Aorta (tissue), 5 donors: ENCODE measurements around the gene KNCN. TPM values are rescaled to one million over a fixed set of nuclear protein-coding genes. Genes with fewer than 3 reads are reported as not detected.
A peak's percentile ranks its signal among the peaks of the same experiment; 100 is the strongest.

Experiments
- ATAC-seq: fragments of 200-7000 bp; cut with Tn5 transposase; one replicate; pipeline ENCODE4 v1.9.1; 2022; ENCODE audit warnings: moderate library complexity; ENCODE audit not compliant: low FRiP score
- DNase-seq, 2 donors: peaks; one replicate each; pipeline ENCODE4 v3.0.0-alpha.2; 2020
- H3K27ac ChIP-seq, 2 donors: one replicate each; pipeline ENCODE4 v1.5.1; 2013; ENCODE audit warnings: low read length in 2 of 2, mild to moderate bottlenecking in 2 of 2, moderate library complexity in 2 of 2, control low read depth in 1 of 2, inconsistent platforms in 1 of 2, low read depth in 1 of 2
- H3K27me3 ChIP-seq, 2 donors: one replicate each; pipeline ENCODE4 v1.6.1; 2013; ENCODE audit warnings: control low read depth in 1 of 2, low read length in 1 of 2, mild to moderate bottlenecking in 1 of 2, moderate library complexity in 1 of 2; ENCODE audit not compliant: insufficient read depth in 2 of 2, control insufficient read depth in 1 of 2
- H3K36me3 ChIP-seq, 2 donors: one replicate each; pipeline ENCODE4 v1.6.1; 2013; ENCODE audit warnings: control low read depth in 1 of 2, low read length in 1 of 2, mild to moderate bottlenecking in 1 of 2; ENCODE audit not compliant: insufficient read depth in 2 of 2, control insufficient read depth in 1 of 2
- H3K4me1 ChIP-seq, 2 donors: one replicate each; pipeline ENCODE4 v1.6.1; 2013; ENCODE audit warnings: low read length in 2 of 2, control low read depth in 1 of 2, mild to moderate bottlenecking in 1 of 2, moderate library complexity in 1 of 2; ENCODE audit not compliant: insufficient read depth in 2 of 2, control insufficient read depth in 1 of 2
- H3K4me3 ChIP-seq, 2 donors: one replicate each; pipeline ENCODE4 v1.5.1; 2013; ENCODE audit warnings: low read length in 2 of 2, control low read depth in 1 of 2, mild to moderate bottlenecking in 1 of 2
- H3K9me3 ChIP-seq: one replicate; pipeline ENCODE4 v1.6.1; 2013; ENCODE audit warnings: mild to moderate bottlenecking, low read length; ENCODE audit not compliant: control insufficient read depth
- WGBS, 2 donors: extraction: QIAGEN DNeasy Blood & Tissue Kit; methylation state at CpG; one replicate each; pipeline ENCODE4 v1.1.7; 2013; 5-methylcytosine and 5-hydroxymethylcytosine counted together
- intact Hi-C, 2 donors: fragments of 100-400 bp; cut with DNase I; formaldehyde crosslinking; loops; one replicate each; pipeline versions ENCODE4 v1.14.2 to v1.15.0; 2022
- polyA plus RNA-seq, 2 donors: library from polyadenylated mRNA; stranded (reverse); fragments of 200-250 nt; gene quantifications; one replicate each; pipeline ENCODE4 v1.2.3, GENCODE V29; 2013
- total RNA-seq, 2 donors: library from RNA; stranded (reverse); fragmentation: NEBNext Ultra II Directional; extraction: Animal tissue kit (Norgen Biotek cat#: 25700); gene quantifications; one replicate each; pipeline ENCODE4 v1.2.1, GENCODE V29; 2021
- donor health status: healthy with polysubstance abuse.
- donor health status: Bipolar disorder and iron deficiency.
- donor health status: DM: no; HTN: no; CAD: no.
- donor health status: DM: no; HTN: no; CAD: no.
- donor health status: DM: yes; HTN: yes; CAD: no.

Gene KNCN
- total and polyA plus RNA-seq, 4 donors = 0.15 TPM; not detected in 3

GRCh38 chr1:46575300-46575699 is 23.9 kb upstream of the KNCN start:
- H3K9me3 ChIP-seq = no peaks in the 10 kb centered on the region
- ATAC-seq (no peak), DNase-seq (no peak)
- H3K27ac ChIP-seq = no peak overlapping the region
- no peaks in the 10 kb centered on the region for H3K4me1 ChIP-seq
- no peak overlapping the region for H3K4me3 ChIP-seq
- H3K27me3 ChIP-seq = no peaks in the 10 kb centered on the region
- intact Hi-C loops = no loop called here
- H3K36me3 ChIP-seq = peaks cover 0 to 3% of the 10 kb centered on the region in 2 donors
- WGBS, 2 donors = 80 to 82% methylated on average over 12 of the region's 12 CpGs

GRCh38 chr1:46571691-46572225 is 20.3 kb upstream of the KNCN start:
- Histone ChIP-seq H3K36me3 (peaks cover 3 to 4% of the 10 kb centered on the region in 2 donors), H3K4me1 (no peaks in the 10 kb centered on the region), H3K9me3 (no peaks in the 10 kb centered on the region), H3K4me3 (no peak overlapping the region), H3K27me3 (no peaks in the 10 kb centered on the region), H3K27ac (no peak overlapping the region)
- intact Hi-C loops = no loop called here
- ATAC-seq = no peak
- 93 to 94% methylated on average over 6 of the region's 6 CpGs for WGBS, 2 donors
- no peak for DNase-seq

DNA sequence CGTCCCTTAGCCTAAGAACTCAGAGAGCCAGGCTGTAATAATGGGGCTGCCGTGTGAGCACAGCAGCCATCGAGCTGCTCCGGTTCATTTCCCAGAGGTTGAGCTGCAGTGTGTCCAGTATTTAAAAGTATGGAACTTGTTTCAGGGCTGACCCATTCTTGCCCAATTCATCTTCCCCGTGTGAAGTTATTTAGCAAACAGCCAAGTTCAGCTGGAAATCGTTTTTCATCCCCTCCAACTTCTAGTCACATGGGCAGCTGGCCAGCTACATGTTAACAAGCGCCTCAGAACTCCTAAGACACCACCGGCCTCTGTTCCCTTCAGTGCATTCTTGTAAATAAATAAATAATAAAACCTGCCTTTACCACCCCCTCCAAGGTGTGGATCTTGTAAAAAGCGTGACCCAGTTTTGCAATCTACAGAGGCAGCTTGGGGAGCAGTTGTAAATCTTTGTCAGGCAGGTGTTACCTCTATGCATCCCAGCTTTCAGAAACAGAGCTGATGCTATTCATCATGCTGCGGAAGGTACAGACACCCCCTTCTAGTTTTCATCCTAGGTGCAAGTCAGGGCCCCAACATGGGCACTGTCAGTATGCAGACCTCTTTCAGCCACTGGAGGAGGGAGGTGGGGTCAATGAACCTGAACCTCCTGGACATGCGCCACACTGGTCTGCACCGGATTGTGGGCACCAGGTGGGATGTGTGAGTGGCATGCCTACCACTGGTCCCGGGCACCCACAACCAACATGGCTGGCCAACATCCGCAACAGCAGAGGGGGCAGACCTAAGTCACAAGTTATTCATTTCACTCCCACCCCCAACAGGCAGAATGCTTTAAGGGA is 18.7 kb upstream of the KNCN start:
- intact Hi-C loops = no loop called here
- no peaks in the 10 kb centered on the region for H3K9me3 ChIP-seq
- H3K27ac ChIP-seq = no peak overlapping the region
- no peak for ATAC-seq
- H3K36me3 ChIP-seq = peaks cover 3 to 6% of the 10 kb centered on the region in 2 donors
- WGBS, 2 donors = 63 to 67% methylated on average over 14 of the region's 14 CpGs
- DNase-seq = no peak
- H3K4me3 ChIP-seq = no peak overlapping the region
- H3K4me1 ChIP-seq = no peaks in the 10 kb centered on the region
- H3K27me3 ChIP-seq = no peaks in the 10 kb centered on the region

DNA sequence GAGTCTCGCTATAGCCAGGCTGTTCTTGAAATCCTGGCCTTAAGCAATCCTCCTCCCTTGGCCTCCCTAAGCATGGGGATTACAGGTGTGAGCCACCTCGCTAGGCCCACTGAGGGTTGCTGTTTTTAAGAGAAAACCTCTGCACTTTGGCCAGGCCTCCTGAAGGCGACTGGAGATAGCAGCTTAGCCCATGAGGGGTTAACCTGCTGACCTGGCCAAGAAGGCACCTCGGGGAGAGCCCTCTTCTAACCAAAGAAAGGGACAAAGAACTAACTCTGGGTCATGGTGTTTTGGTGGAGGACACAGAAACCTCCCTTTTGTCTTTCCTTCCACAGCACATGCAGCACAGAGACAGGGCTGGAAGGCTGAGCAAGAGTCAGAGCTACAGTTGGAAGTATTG is 17.7 kb upstream of the KNCN start:
- Histone ChIP-seq H3K36me3 (peaks cover 3 to 10% of the 10 kb centered on the region in 2 donors), H3K27ac (no peak overlapping the region), H3K4me1 (no peaks in the 10 kb centered on the region), H3K4me3 (no peak overlapping the region), H3K9me3 (no peaks in the 10 kb centered on the region), H3K27me3 (no peaks in the 10 kb centered on the region)
- 77% methylated on average over 4 of the region's 4 CpGs for WGBS, 2 donors
- intact Hi-C loops = no loop called here
- ATAC-seq (no peak), DNase-seq (no peak)

- intact Hi-C loops = no loop called here
- no peaks in the 10 kb centered on the region for H3K9me3 ChIP-seq
- no peak for ATAC-seq
Measured at GRCh38 chr1:46568461-46568891, 17.0 kb upstream of the KNCN start.

DNA sequence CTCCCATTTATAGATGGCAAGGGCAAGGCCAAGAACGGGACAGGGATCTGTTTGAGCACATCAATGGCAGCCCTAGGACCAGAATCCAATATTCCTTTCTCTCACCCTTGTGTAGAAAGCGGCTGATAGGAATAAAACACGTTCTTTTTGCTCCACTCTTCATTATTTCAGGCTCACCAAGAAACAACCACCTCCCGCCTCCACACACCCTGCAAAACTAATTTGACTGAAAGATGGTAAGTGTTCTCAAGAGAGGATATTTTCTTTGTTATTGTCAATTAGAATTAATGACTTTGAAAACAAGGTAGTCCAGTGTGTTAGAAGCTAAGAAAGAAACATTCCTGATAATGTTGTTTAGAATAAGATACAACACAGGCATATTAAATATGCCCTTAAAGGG is 11.9 kb upstream of the KNCN start:
- H3K4me3 ChIP-seq = no peak overlapping the region
- no peak overlapping the region for H3K27ac ChIP-seq
- intact Hi-C loops = no loop called here
- no peaks in the 10 kb centered on the region for H3K27me3 ChIP-seq
- DNase-seq (peak in 1 of 2 donors; percentile 3), ATAC-seq (no peak)
- no peaks in the 10 kb centered on the region for H3K4me1 ChIP-seq
- WGBS, 2 donors = 86 to 91% methylated on average over 4 of the region's 4 CpGs
- H3K9me3 ChIP-seq = no peaks in the 10 kb centered on the region
- H3K36me3 ChIP-seq = peaks cover 3 to 16% of the 10 kb centered on the region in 2 donors

More at GRCh38 chr1:46568461-46568891, 17.0 kb upstream of the KNCN start:
- no peak for DNase-seq
- no peak overlapping the region for H3K4me3 ChIP-seq
- peaks cover 3 to 10% of the 10 kb centered on the region in 2 donors for H3K36me3 ChIP-seq
- H3K27me3 ChIP-seq = no peaks in the 10 kb centered on the region
- 91 to 93% methylated on average over 6 of the region's 6 CpGs for WGBS, 2 donors
- no peaks in the 10 kb centered on the region for H3K4me1 ChIP-seq
- H3K27ac ChIP-seq = no peak overlapping the region

GRCh38 chr1:46562498-46562897 is 11.1 kb upstream of the KNCN start:
- H3K36me3 ChIP-seq = peaks cover 1 to 16% of the 10 kb centered on the region in 2 donors
- H3K27ac ChIP-seq = no peak overlapping the region
- 94% methylated on average over 15 of the region's 15 CpGs for WGBS, 2 donors
- ATAC-seq (no peak), DNase-seq (peak in 1 of 2 donors; percentile 63)
- H3K4me1 ChIP-seq = no peaks in the 10 kb centered on the region
- no peaks in the 10 kb centered on the region for H3K9me3 ChIP-seq
- no peak overlapping the region for H3K4me3 ChIP-seq
- intact Hi-C loops = no loop called here
- H3K27me3 ChIP-seq = no peaks in the 10 kb centered on the region

- intact Hi-C loops = no loop called here
- WGBS, 2 donors = 93 to 94% methylated on average over 8 of the region's 8 CpGs
- no peak for ATAC-seq
Measured at GRCh38 chr1:46558966-46559365, 7.5 kb upstream of the KNCN start.

More at GRCh38 chr1:46558966-46559365, 7.5 kb upstream of the KNCN start:
- Histone ChIP-seq H3K27ac (no peak overlapping the region), H3K27me3 (no peaks in the 10 kb centered on the region), H3K36me3 (peaks cover 0 to 10% of the 10 kb centered on the region in 2 donors), H3K4me3 (no peak overlapping the region), H3K4me1 (no peaks in the 10 kb centered on the region), H3K9me3 (no peaks in the 10 kb centered on the region)
- peak in 1 of 2 donors; percentile 57 for DNase-seq
